Breast epithelium (tissue), 3 donors: ENCODE data around the gene SLC2A4.

ENCODE experiments used
- POLR2A ChIP-seq: fragments of 450-650 bp; IDR thresholded peaks from one replicate; pipeline ENCODE4 v1.6.1; 2016; ENCODE audit warnings: antibody characterized with exemption, mild to moderate bottlenecking, moderate library complexity
- TF ChIP-seq, protein P1 (sequence below), 3 donors: fragments of 450-650 bp; IDR thresholded peaks; one replicate each; pipeline ENCODE4 v1.5.1; 2016 to 2017; ENCODE audit warnings: antibody characterized with exemption in 3 of 3, mild to moderate bottlenecking in 3 of 3, moderate library complexity in 3 of 3

- TF ChIP-seq, protein P1, sequence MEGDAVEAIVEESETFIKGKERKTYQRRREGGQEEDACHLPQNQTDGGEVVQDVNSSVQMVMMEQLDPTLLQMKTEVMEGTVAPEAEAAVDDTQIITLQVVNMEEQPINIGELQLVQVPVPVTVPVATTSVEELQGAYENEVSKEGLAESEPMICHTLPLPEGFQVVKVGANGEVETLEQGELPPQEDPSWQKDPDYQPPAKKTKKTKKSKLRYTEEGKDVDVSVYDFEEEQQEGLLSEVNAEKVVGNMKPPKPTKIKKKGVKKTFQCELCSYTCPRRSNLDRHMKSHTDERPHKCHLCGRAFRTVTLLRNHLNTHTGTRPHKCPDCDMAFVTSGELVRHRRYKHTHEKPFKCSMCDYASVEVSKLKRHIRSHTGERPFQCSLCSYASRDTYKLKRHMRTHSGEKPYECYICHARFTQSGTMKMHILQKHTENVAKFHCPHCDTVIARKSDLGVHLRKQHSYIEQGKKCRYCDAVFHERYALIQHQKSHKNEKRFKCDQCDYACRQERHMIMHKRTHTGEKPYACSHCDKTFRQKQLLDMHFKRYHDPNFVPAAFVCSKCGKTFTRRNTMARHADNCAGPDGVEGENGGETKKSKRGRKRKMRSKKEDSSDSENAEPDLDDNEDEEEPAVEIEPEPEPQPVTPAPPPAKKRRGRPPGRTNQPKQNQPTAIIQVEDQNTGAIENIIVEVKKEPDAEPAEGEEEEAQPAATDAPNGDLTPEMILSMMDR (IDR thresholded peaks at IDR 0.05), result no peak
- no peak for TF ChIP-seq POLR2A
Observed at GRCh38 chr17:7237761-7238419, 43.6 kb upstream of the SLC2A4 start.
